ENCODE results near the gene RGS10.
"Not testable (repeated sequence)": the region's sequence is repeated elsewhere in the genome, so short reads cannot be mapped to it uniquely, and the experiment has no call there.

Gene RGS10

DNA sequence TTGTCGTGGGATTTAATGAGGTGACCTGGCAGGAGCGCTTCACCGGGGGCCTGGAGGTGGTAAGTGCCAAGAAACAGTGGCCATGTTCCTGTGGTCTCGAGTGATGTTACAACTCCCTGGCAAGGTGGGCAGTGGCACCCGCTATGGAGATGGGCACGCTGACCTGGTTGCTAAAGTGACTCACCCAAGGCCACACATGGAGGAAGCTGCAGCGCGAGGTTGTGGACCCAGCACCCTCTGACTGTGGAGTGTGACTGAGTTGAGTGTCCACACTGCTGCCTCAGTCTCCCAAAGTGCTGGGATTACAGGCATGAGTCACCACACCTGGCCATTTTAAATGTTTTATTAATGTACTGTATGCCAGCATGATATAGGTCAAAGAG lies 73.2 kb downstream of the RGS10 start:
- DNase-seq (ENCODE audit: low read depth) = no peak

DNA sequence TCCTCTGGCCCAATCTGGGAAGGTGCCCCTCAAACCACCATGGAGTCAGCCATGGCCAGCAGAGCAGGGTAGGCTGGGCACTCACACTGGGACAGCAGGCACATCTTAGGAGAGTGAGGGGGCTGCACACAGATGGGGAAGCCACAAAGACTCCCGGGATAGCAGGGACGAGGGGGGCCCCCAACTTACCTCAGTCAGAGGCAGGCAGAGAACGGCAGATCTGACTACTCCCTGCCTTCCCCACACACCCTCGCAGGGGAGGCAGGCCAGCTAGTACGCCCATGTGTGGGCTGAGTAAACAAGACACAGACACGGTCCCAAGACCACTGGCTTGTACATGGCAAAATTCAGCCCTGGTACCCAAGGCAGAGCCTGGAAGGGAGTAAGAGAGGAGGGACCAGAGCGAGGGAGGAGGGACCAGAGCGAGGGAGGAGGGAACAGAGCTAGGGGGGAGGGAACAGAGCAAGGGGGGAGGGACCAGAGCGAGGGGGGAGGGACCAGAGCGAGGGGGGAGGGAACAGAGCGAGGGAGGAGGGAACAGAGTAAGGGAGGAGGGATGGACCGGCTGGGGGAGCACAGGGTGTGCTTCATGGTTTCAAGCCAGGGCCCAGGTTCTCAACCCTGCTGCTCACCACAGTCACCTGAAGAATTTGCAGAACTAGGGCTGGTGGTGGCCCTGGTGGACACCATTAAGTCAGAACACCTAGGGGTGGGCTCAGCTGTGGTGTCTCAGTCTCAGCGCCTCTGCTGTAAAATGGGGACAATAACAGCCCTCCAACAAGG lies 73.8 kb downstream of the RGS10 start:
- DNase-seq (ENCODE audit: low read depth) = no peak

DNA sequence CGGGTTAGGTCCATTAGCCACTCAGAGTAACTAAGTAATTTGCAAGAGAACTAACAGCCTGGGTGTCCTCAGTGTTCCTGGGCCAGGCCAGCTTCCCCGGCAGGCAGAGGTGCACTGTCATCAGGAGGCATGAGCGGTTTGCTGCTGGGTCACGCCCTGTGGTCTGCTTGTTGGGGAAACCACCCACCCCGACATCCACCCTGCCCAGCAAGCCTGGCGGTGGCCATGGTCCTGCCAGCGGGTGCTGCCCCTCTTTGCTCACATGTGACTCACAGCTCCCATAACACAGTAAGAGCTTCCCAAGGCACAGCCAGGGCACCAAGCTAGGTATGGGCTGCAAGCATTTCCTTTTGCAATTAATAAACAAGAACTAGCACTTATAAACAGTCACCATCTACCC lies 75.9 kb downstream of the RGS10 start:
- DNase-seq (ENCODE audit: low read depth) = no peak

DNA sequence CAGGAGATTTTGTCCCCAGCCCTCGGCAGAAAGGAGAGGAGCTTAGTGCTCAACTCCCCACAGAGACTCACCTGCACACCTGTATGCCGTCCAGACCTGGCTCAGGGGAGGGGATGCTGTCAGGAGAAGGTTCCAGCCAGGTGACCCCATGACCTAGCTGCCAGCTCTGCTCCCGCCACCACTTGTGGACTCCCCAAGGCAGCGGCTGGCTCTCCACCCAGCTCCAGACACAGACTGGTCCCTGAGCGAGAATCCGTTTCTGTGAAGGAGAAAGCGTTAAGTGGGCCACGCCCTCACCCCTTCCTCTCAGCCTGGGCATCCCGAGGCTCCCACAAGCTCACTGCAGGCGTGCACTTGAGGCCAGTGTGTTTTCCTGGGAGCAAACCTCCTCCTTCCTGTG lies 76.4 kb downstream of the RGS10 start:
- no peak for DNase-seq (ENCODE audit: low read depth)

DNA sequence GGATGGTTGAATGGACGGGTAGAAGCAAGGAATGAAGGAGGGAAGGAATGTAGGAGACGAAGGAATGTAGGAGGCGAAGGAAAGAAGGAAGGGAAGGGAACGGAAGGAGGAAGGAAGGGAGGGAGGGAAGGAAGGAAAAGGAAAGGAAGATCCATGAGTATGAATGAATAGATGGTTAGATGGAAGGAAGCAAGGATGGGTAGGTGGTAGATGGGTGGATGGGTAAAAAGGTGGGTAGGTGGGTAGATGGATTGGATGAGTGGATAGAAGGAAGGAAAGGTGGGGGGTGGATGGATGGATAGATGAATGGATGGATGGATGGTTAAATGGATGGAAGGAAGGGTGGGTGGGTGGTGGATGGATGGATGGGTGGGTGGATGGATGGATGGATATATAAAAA lies 77.4 kb downstream of the RGS10 start:
- no peak for DNase-seq (ENCODE audit: low read depth)

DNA sequence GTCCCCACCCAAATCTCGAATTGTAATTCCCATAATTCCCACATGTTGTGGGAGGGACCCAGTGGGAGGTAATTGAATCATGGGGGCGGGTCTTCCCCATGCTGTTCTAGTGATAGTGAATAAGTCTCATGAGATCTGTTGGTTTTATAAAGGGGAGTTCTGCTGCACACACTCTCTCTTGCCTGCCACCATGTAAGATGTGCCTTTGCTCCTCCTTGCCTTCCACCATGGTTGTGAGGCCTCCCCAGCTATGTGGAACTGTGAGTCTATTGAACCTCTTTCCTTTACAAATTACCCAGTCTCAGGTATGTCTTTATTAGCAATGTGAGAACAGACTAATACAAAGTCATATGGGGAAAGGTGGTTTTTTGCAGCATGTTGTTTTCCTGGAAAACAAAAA lies 79.3 kb downstream of the RGS10 start:
- DNase-seq (ENCODE audit: low read depth) = not testable (repeated sequence)

DNA sequence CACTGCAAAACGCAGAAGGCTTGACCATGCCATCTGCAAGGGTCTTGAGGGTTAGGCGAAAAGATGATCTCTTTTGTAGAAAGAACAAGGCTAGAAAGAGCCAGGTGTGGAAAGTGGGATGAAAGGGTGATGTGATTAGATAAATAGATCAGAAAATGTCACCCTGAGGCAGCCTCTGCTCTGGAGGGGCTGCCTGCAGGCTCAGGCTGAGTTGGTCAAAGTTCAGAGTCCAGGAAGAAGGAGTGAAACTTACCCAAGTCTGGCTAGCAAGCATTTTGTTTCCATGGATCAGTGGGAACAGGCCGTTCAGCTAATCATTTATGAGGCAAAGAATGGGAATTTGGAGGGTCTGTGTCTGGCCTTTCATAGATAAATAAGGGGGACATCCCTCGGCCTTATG lies 79.7 kb downstream of the RGS10 start:
- no peak for DNase-seq (ENCODE audit: low read depth)

DNA sequence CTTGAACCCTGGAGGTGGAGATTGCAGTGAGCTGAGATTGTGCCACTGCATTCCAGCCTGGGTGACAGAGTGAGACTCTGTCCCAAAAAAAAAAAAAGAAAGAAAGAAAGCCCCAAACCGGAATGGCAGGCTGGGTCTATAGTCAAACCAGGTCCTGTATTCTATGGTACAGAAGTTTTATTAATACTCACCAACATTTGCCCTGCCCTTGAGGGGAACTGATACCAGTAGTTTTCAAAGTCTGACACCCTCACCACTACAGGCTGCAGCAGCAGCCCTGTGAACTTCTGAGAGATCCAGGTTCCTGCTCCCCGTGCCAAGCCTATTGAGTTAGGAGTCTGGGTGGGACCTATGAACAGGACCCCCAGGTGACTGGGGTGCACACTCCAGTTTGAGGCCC lies 80.6 kb downstream of the RGS10 start:
- no peak for DNase-seq (ENCODE audit: low read depth)

DNA sequence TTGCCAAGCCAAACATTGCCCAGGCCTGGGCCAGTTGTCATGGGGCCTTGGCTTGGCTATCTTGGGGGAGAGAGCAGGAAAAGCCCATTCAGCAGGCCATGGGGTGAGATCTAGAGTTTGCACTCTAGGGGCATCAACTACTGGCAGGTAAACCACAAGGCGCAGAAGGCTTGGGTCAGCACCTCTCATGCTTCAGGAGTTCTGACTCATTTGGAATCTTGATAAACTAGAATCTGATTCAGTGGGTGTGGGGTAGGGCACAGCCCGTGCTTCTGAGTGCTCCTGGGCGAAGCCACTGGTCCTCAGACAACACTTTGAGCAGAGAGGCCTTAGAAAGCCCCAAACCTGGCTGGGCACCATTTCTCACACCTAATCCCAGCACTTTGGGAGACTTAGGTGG lies 81.1 kb downstream of the RGS10 start:
- DNase-seq (ENCODE audit: low read depth) = no peak

DNA sequence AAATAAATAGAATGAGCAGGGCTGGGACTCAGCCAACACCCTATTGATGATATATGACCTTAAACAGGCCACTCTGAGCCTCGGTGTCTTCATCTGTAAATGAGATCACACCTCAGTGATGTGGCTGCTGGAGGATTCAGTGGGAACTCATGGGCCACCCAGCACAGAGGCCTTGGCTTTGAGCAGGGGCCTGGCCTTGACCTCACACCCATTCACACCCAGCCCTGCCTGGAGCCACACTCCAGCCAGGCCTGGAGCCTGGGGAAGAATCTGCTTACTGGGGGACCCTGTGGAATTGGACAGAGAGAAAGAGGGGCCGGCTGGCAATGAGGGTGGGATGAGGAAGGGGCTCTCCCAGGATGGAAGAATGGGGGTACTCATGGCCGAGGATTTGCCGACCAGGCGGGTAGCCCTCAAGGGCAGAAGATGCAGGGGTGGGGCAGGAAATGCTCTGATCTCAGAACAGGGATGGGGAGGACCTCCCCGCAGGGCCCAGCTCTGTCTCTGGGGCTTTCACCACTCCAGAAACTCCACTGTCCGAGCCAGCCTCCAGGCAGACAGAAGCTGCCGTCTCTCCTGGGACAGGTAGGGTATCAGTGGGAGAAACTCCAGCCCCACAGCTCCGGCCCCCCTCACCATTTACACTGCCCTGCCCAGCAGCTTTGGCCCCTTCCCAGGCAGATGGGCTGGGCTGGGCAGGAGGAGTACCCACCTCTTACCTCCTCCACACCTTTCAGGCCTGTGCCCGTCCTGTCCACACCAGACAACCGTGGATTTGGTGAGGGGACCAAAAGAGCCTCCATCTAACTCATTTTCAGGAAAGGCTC lies 81.9 kb downstream of the RGS10 start:
- no peak for DNase-seq (ENCODE audit: low read depth)

DNA sequence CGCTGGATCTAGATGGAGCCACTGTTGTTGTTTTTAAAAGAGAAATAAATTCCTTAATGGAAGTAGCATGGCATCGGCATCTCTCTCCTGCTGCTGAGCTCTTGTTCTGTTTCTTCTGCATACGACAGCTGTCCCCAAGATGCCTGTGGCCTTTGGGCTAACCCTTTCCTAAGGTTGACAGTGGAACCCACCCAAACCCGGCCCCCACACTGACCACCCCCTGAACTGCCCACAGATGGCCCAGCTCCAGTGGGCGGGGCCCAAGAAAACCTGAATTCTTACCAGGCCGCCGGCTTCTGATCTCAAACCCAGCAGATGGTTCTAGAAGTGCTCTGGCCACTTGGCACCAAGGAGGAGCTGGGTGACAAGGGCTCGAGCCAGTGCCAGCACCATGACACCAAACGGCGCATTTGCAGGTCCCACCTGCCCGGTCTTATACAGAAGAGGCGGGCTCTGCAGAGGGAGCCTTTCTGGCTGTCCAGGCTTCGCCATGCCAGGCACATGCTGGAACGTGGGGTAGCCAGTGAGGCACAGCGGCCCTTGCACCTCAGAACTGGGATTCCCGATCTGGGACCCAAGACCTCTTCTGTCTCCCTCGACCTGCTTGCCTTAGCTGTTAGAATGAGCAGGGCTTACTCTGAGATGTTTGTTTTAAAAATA lies 82.7 kb downstream of the RGS10 start:
- no peak for DNase-seq (ENCODE audit: low read depth)

DNA sequence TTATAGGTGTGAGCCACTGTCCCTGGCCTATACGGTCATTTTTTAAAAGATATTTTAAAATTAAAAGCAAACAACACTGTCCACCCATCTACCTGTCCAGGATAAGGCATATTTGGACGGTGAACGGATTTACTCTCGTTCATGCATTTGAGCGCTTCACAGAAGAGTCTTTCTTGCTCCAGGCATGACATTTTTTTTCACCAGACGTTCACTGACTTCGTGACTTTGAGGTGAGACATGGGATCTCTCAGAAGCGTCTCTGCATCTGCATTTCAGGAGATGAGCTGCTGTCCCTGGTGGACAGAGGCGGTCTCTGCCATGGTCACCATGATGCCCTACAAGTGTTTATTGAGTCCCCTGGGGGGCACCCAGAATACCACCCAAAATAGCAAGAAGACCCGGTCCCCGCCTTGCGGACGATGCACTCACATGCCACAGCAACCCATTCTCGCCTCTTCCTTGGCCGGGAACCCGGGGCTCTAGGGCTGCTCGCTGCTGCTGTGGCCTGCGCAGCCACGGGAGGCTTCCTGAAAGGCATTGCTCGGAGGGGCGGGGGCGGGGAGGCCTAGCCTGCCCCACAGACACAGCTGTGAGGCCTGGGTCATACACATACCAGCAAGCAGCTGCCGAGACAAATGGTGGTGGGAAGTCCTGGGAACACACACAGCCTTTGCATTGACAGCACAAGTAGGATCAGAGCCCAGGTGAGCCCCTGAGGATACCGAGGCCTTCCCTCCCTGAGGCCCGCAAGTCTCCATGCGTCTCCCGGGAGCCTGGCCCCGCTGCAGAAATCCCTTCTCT lies 84.4 kb downstream of the RGS10 start:
- DNase-seq (ENCODE audit: low read depth) = no peak

DNA sequence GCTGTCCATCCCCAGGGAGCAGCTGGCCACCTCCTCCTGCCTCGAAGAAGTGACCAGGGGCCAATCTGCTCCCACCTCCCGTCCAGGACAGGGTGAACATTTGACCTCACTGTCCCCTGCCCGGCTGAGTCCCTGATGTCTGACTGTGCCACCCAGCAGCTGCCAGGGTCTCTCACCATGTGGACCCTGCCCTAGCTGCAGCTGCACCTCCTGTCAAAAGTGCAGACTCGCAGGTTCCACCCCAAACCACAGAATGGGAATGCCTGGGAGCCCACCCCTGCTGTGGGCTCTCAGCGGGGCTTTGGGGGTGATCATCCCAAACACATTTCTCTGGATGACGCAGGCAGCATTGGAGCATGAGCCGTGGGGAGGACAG lies 86.1 kb downstream of the RGS10 start:
- DNase-seq (ENCODE audit: low read depth) = no peak

DNA sequence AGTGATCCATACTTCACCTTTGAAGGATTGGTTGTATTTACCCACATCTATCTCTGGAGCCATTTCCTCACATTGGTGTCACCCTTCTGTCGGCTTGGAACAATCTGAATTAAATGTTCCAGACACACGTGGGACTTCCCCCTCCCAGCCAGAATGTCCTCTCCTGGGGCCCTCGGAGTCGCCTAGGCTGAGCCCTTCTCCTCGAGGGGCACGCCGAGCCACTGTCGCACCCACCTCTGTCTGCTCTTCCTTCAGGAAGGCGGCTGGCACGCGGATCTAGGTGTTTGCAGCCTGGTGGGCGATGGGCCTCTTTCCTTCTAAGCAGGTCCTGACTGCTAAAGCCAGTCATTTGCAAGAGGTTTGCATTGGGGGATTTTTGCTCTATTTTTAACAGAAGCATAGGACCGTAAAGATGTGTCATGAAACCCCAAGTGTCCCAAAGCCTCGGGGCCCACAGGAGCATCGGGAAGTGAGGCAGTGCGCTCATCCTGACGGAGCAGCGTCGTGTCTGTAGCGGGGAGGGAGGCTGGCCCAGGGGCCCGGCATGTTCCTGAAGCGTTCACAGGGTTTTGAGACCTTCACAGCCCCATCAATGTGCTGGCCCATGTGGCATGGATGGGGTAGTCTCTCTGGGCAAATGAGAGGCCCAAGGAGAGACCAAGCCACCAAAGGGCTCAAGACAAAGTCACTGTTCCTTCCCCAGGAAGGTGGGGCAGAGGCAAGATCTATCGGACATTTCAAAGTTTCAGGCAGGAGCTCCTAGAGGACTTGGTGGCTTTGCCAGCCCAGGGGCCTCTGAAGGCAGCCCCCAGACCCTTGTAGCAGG lies 86.7 kb downstream of the RGS10 start:
- DNase-seq (ENCODE audit: low read depth) = no peak

DNA sequence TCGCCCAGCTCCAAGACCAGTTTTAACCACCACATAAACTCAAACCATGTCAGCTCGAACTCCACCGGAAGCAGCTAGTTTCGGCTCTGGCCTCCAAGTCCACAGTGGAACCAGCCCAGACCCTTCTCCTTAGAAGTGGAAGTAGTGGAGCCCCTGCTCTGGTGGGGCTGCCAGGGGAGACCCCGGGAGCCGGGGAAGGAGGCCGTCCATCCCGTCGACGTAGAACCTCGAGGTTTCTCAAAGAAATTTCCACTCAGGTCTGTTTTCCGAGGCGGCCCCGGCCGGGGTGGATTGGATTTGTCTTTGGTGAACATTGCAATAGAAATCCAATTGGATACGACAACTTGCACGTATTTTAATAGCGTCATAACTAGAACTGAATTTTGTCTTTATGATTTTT lies 87.5 kb downstream of the RGS10 start:
- no peak for DNase-seq (ENCODE audit: low read depth)

DNA sequence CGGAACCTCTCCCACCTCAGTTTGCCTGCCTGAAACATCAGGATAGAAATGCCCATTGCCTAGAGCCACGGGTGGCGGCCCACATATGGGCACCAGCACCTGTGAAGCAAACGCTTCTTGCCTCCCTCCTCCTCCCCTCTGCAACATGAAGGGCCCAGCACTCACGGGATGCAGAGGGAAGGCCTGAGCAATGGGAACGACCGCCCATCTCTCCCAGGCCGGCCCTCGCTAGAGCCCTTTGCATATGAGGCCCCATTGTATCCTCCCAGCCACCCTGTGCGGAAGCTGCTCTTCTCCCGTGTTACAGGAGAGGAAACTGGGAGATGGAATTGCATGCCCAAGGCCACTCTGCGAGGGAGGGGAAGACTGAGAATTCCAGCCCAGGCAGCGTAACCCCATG lies 88.2 kb downstream of the RGS10 start:
- DNase-seq (ENCODE audit: low read depth) = no peak

DNA sequence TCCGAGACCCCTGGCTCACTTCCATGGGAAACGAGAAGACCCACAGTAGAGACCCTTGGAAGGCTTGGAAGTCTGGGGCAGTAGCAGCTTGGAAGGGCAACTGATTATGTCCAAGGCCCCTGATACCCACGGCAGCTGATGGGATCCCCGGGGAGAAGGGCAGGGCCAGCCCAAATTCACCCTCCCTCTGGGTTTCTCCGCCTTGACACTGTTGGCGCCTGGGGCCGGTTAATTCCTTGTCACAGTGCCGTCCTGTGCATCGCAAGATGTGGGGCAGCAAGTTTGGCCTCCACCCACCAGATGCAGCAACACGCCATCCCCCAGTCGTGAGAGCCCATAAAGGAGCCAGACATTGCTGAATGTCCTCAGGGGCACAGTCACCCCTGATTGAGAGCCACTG lies 89.2 kb downstream of the RGS10 start:
- DNase-seq (ENCODE audit: low read depth) = no peak

DNA sequence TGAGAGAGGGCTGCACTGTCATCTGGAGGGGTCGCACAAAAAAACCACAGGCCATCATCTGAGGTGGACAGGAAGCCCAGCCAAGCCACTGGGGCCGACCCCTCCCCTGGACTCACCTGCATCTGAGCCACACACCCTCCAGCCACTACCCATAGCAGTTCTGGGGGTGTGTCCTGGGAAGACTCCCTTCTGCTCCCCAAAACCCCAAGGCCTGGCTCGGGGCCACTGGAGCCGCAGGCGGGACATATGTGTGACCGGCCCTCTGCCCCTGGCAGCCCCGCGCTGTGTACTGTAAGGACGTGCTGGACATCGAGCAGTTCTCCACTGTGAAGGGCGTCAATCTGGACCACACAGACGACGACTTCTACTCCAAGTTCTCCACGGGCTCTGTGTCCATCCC lies 90.1 kb downstream of the RGS10 start:
- no peak for DNase-seq (ENCODE audit: low read depth)

DNA sequence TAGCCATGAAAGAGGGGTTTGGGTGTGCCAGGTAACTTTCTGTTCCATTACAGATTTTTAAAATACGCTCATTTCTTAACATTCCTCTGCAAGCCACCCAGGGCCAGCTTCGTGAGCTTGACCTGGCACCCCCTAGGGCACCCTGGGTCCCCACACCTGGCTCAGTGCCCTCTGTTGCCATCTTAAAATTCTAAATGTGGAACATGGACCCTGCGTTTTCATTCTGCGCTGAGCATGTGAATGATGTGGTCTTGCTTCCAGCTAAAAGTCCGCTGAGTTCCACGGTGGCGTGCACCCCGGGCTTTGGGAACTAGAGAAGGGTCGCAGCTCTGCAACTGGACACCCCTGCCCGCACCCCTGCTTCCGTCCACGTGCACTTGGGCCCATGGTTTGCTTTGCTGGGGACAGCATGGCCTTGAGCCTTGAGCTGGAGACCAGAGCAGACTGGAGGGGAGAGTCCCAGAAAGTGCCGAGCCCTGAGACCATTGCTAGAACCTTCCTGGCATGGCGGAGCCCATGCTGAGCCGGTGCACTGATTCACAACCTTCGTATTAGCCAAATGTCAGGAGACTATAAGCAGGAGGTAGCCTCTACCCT lies 91.1 kb downstream of the RGS10 start:
- no peak for DNase-seq (ENCODE audit: low read depth)

DNA sequence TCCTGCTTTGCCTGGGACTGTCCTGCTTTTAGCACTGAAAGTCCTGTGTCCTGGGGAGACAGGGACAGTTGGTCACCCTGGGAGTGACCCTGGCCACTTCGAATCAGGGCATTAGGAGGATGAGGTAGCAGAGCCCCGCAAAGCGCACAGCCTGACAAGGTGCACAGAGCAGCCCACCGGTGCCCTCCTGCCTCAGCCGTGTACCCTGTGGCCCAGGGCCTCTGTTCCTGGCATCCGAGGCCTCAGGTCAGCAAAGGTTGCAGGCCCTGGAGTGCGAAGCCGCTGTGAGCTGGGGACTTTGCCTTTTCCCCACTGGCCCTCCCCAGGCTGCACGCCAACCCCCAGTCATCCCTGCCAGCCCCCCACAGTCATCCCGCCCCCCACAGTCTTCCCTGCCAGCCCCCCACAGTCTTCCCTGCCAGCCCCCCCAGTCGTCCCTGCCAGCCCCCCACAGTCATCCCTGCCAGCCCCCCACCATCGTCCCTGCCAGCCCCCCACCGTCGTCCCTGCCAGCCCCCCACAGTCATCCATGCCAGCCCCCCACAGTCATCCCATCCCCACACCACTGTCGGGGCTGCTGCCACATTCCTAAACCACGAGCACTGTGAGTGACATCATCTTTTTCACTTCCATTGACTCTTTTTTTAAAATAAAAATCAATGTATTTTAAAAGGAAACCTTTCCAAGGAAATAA lies 91.8 kb downstream of the RGS10 start:
- DNase-seq (ENCODE audit: low read depth) = no peak
